ENCODE measurements around the gene LRIT1. TPM values are rescaled to one million over a fixed set of nuclear protein-coding genes. Genes with fewer than 3 reads are reported as not detected.

The LRIT1 gene
- total RNA-seq, 4 donors from 2014 or later: not detected

DNA sequence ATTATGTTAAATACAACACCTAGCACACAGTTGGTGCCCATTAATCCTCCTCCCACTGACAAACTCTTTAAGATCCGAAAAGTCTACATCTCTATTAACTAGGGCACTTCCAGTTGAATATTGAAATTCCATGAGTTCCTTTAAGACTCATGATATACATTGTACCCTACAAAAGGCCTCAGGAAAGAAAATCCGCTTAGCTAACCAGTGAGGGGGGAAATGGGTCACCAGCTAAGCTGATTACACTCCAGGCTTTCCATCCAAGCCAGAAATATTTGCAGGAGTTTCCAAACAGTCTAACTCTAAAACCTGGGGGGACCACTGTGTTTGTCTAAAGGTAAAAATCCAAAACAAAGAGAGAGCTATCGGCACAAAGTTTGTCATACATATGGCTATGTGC is 14.7 kb downstream of the LRIT1 start:
- Histone ChIP-seq H3K9me3 (peaks cover 0 to 3% (median 0%) of the 10 kb centered on the region in 4 donors), H3K4me3 (no peak overlapping the region), H3K27me3 (no peaks in the 10 kb centered on the region), H3K4me1 (no peaks in the 10 kb centered on the region), H3K36me3 (no peaks in the 10 kb centered on the region), H3K27ac (no peak overlapping the region)
- TF ChIP-seq, protein P1, sequence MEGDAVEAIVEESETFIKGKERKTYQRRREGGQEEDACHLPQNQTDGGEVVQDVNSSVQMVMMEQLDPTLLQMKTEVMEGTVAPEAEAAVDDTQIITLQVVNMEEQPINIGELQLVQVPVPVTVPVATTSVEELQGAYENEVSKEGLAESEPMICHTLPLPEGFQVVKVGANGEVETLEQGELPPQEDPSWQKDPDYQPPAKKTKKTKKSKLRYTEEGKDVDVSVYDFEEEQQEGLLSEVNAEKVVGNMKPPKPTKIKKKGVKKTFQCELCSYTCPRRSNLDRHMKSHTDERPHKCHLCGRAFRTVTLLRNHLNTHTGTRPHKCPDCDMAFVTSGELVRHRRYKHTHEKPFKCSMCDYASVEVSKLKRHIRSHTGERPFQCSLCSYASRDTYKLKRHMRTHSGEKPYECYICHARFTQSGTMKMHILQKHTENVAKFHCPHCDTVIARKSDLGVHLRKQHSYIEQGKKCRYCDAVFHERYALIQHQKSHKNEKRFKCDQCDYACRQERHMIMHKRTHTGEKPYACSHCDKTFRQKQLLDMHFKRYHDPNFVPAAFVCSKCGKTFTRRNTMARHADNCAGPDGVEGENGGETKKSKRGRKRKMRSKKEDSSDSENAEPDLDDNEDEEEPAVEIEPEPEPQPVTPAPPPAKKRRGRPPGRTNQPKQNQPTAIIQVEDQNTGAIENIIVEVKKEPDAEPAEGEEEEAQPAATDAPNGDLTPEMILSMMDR (IDR thresholded peaks at IDR 0.05): no peak
- TF ChIP-seq POLR2A (IDR thresholded peaks at IDR 0.05): no peak
- DNase-seq: no peak

DNA sequence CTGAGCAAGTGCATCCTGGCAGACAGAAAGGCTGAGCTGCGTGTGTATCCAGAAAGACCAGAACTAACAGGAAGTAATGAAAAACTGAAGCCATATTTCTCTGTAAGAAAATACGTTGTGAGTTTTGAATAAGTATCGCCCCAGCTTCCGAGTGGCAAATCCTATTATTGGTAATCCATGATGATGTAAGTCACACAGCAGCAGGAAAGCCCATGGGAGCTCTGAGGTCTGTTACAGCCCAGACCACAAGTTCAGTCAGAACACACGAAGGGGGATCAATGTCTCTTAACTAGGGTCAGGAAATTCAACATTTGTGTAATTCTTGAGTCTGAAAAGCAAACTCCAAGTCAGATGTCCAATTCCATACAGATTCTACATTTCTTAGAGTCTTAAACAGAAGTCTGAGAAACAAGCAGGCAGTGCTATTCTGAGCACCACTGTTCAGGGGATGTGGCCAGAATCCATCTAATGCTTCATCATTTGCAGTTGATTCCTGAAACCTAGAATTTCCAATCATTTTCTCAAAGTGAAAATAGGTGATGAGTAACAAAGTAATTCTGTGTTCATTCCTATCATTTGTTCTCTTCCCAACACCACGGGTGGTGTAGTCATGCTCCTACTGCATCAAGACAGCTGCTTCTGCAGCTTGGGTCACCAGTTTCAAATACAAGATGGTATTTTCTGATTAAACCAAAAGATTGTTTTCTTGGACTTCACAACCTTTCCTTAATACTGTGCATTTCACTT is 15.7 kb downstream of the LRIT1 start, which contains the start of gene LRIT2:
Gene LRIT2 (minus strand): TSS at position 118 of the 747 bp plus-strand sequence. CDS start 24 bp downstream, at position 94.
- H3K27me3 ChIP-seq: no peaks in the 10 kb centered on the region
- DNase-seq: no peak
- H3K36me3 ChIP-seq: no peaks in the 10 kb centered on the region
- no peaks in the 10 kb centered on the region for H3K9me3 ChIP-seq
- H3K4me1 ChIP-seq: no peaks in the 10 kb centered on the region
- H3K4me3 ChIP-seq: no peak within 1 kb of the TSS
- no peak within 1 kb of the TSS for H3K27ac ChIP-seq
- TF ChIP-seq POLR2A (IDR thresholded peaks at IDR 0.05): no peak
- TF ChIP-seq, protein P1 (IDR thresholded peaks at IDR 0.05): no peak

DNA sequence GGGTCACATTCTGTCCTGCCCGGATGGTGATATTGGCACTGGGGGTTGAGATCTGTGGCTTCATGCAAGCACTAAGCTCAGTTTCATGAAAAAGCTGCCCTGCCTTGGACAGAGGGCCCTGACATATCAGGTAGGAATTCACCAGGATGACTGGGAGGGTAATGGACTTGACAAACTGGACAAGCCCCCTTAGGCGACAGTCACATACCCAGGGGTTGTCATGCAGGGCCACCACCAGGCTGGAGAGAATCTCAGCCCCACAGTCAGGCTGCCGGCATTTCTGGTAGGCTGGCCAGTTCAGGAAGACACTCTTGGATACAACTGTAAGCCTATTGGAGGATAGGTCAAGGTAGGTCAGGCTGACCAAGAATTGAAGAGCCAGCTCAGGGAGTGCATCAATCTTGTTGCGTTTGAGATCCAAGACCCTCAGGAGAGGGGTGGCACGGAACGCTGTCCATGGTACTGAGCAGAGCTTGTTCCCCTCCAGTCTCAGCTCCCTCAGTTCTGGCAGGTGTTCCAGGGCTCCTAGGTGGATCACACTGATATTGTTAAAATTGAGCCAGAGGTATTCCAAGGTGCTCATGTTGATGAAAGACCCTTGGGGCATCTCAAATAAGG is 16.8 kb downstream of the LRIT1 start:
- TF ChIP-seq, protein P1 (IDR thresholded peaks at IDR 0.05): no peak
- no peak for TF ChIP-seq POLR2A (IDR thresholded peaks at IDR 0.05)
- Histone ChIP-seq H3K4me1 (no peaks in the 10 kb centered on the region), H3K27ac (no peak overlapping the region), H3K36me3 (no peaks in the 10 kb centered on the region), H3K9me3 (no peaks in the 10 kb centered on the region), H3K4me3 (no peak overlapping the region), H3K27me3 (no peaks in the 10 kb centered on the region)
- DNase-seq: no peak

DNA sequence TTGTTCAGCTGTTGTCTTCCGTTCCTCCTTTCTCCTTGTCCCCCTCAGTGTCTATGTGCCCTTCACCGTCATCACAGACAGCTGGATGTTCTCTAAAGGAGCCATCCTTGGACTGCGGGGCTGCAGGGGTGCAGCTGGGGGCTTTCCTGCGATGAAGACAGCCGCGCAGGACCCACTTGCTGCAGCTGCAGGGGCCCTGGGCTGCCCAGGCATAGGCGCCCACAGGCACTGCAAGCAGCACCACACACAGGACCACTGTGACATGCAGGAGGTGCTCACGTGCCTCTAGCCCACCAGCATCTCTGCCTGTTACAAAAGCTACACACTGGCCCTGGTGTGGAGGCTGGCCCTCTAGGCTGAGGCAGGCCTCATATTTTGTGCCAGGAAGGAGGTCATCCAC is 19.4 kb downstream of the LRIT1 start:
- no peaks in the 10 kb centered on the region for H3K9me3 ChIP-seq
- no peaks in the 10 kb centered on the region for H3K4me1 ChIP-seq

DNA sequence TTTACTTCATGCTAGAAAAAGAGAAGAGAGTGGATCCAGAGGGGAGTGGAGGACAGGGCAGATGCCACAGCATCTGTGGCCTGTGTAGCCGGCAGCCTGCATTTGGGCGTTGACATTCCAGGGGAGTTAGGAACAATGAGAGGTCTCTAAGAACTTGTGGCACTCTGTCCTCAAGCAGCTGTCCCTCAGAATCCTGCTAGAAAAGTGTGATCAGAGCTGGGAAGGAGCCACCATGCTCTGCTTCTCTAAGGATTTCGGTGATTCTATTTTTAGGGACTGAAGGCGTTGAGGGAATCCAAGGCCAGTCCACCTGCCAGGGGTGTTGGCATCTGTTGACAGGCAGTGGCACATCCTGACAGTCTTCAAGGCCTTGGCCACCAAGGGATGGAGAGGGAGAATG is 23.6 kb downstream of the LRIT1 start:
- Histone ChIP-seq H3K4me3 (no peak overlapping the region), H3K27me3 (no peaks in the 10 kb centered on the region), H3K4me1 (no peaks in the 10 kb centered on the region), H3K27ac (no peak overlapping the region), H3K36me3 (no peaks in the 10 kb centered on the region), H3K9me3 (no peaks in the 10 kb centered on the region)
- TF ChIP-seq POLR2A (IDR thresholded peaks at IDR 0.05): no peak
- TF ChIP-seq, protein P1 (IDR thresholded peaks at IDR 0.05): no peak
- DNase-seq: no peak

More for the DNA sequence above, 19.4 kb downstream of the LRIT1 start:
- no peak for TF ChIP-seq POLR2A (IDR thresholded peaks at IDR 0.05)
- Histone ChIP-seq H3K36me3 (no peaks in the 10 kb centered on the region), H3K27ac (no peak overlapping the region), H3K27me3 (no peaks in the 10 kb centered on the region), H3K4me3 (no peak overlapping the region)
- no peak for DNase-seq

DNA sequence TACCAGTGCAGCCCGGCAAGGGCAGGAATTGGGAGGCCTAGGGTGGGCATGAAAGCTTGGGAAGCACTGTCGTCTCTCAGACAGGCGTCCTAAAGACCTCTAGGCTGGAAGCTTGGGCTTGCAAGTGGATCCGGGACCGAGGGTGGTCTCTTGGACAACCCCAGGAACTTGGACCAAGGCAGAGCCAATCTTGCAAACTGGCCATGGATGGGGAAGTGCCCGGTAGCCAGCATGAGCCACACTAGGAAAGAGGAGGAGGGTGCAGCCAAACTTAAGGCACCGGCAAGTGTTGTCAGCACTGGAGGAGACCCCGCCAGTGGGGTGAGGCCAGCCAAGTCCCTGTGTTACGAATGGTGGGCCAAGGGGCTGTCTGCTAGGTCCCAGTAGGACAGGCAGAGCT is 24.5 kb downstream of the LRIT1 start:
- DNase-seq: no peak
- H3K4me1 ChIP-seq: no peaks in the 10 kb centered on the region
- no peak overlapping the region for H3K27ac ChIP-seq
- H3K4me3 ChIP-seq: no peak overlapping the region
- H3K27me3 ChIP-seq: no peaks in the 10 kb centered on the region
- H3K36me3 ChIP-seq: no peaks in the 10 kb centered on the region
- TF ChIP-seq POLR2A (IDR thresholded peaks at IDR 0.05): no peak
- TF ChIP-seq, protein P1 (IDR thresholded peaks at IDR 0.05): no peak
- no peaks in the 10 kb centered on the region for H3K9me3 ChIP-seq
